Measurements from ENCODE around the gene NELFCD.

- TF ChIP-seq, protein P1, sequence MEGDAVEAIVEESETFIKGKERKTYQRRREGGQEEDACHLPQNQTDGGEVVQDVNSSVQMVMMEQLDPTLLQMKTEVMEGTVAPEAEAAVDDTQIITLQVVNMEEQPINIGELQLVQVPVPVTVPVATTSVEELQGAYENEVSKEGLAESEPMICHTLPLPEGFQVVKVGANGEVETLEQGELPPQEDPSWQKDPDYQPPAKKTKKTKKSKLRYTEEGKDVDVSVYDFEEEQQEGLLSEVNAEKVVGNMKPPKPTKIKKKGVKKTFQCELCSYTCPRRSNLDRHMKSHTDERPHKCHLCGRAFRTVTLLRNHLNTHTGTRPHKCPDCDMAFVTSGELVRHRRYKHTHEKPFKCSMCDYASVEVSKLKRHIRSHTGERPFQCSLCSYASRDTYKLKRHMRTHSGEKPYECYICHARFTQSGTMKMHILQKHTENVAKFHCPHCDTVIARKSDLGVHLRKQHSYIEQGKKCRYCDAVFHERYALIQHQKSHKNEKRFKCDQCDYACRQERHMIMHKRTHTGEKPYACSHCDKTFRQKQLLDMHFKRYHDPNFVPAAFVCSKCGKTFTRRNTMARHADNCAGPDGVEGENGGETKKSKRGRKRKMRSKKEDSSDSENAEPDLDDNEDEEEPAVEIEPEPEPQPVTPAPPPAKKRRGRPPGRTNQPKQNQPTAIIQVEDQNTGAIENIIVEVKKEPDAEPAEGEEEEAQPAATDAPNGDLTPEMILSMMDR (IDR thresholded peaks at IDR 0.05) = no peak
- TF ChIP-seq EZH2 (IDR thresholded peaks at IDR 0.05; ENCODE audit: borderline replicate concordance, insufficient read depth, low read depth, low read length, poor library complexity, severe bottlenecking) = no peak
These were observed 17.9 kb upstream of the NELFCD start for GRCh38 chr20:58963060-58963584.
